ENCODE data around the gene PLXDC2. TPM values are rescaled to one million over a fixed set of nuclear protein-coding genes. Genes with fewer than 3 reads are reported as not detected.

Gene PLXDC2
- total RNA-seq, 1 experiment from 2014 or later: 0.21 TPM

GRCh38 chr10:20084451-20084850, 268.2 kb downstream of the PLXDC2 start:
- H3K27me3 ChIP-seq (ENCODE audit: control insufficient read depth, insufficient read depth, low read length): no peaks in the 10 kb centered on the region
- intact Hi-C loops (cut with micrococcal nuclease; ENCODE audit: unreplicated experiment): no loop called here
- POLR2A ChIA-PET: no interaction called here
- BruUV-seq (replicated peaks): no TSS peak
- CTCF ChIA-PET: no interaction called here
- H3K9me3 ChIP-seq (ENCODE audit: control insufficient read depth, insufficient read depth, low read depth, low read length): no peaks in the 10 kb centered on the region
- DNase-seq (ENCODE audit: low read depth, low spot score) (no peak), ATAC-seq (no peak)
- no peaks in the 10 kb centered on the region for H3K36me3 ChIP-seq (ENCODE audit: control insufficient read depth, insufficient read depth, low read length)
- no peak overlapping the region for H3K27ac ChIP-seq (ENCODE audit: low read length)
- TF ChIP-seq, protein P1, sequence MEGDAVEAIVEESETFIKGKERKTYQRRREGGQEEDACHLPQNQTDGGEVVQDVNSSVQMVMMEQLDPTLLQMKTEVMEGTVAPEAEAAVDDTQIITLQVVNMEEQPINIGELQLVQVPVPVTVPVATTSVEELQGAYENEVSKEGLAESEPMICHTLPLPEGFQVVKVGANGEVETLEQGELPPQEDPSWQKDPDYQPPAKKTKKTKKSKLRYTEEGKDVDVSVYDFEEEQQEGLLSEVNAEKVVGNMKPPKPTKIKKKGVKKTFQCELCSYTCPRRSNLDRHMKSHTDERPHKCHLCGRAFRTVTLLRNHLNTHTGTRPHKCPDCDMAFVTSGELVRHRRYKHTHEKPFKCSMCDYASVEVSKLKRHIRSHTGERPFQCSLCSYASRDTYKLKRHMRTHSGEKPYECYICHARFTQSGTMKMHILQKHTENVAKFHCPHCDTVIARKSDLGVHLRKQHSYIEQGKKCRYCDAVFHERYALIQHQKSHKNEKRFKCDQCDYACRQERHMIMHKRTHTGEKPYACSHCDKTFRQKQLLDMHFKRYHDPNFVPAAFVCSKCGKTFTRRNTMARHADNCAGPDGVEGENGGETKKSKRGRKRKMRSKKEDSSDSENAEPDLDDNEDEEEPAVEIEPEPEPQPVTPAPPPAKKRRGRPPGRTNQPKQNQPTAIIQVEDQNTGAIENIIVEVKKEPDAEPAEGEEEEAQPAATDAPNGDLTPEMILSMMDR (IDR thresholded peaks at IDR 0.05): no peak
- no peak for TF ChIP-seq TCF7L2 (IDR thresholded peaks at IDR 0.05; ENCODE audit: low read depth, low read length)
- TF ChIP-seq, protein P2, sequence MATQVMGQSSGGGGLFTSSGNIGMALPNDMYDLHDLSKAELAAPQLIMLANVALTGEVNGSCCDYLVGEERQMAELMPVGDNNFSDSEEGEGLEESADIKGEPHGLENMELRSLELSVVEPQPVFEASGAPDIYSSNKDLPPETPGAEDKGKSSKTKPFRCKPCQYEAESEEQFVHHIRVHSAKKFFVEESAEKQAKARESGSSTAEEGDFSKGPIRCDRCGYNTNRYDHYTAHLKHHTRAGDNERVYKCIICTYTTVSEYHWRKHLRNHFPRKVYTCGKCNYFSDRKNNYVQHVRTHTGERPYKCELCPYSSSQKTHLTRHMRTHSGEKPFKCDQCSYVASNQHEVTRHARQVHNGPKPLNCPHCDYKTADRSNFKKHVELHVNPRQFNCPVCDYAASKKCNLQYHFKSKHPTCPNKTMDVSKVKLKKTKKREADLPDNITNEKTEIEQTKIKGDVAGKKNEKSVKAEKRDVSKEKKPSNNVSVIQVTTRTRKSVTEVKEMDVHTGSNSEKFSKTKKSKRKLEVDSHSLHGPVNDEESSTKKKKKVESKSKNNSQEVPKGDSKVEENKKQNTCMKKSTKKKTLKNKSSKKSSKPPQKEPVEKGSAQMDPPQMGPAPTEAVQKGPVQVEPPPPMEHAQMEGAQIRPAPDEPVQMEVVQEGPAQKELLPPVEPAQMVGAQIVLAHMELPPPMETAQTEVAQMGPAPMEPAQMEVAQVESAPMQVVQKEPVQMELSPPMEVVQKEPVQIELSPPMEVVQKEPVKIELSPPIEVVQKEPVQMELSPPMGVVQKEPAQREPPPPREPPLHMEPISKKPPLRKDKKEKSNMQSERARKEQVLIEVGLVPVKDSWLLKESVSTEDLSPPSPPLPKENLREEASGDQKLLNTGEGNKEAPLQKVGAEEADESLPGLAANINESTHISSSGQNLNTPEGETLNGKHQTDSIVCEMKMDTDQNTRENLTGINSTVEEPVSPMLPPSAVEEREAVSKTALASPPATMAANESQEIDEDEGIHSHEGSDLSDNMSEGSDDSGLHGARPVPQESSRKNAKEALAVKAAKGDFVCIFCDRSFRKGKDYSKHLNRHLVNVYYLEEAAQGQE (IDR thresholded peaks at IDR 0.05; ENCODE audit: insufficient read depth in 1 of 2, low read depth in 2 of 2, low read length in 1 of 2): no peak
- TF ChIP-seq SIN3A (IDR thresholded peaks at IDR 0.05; ENCODE audit: borderline replicate concordance, insufficient read depth, low read depth, low read length): no peak
- TF ChIP-seq POLR2AphosphoS5 (IDR thresholded peaks at IDR 0.05; ENCODE audit: low read depth, low read length): no peak
- in situ Hi-C loops (cut with HindIII; ENCODE audit: low pct_unique_long_range_greater_than_20kb, low sequenced_read_pairs): no loop called here
- no peaks in the 10 kb centered on the region for H3K4me1 ChIP-seq (ENCODE audit: control insufficient read depth, insufficient read depth, low read length)
- H3K4me3 ChIP-seq (ENCODE audit: low read depth in 2 of 2, low read length in 2 of 2): no peak overlapping the region

DNA sequence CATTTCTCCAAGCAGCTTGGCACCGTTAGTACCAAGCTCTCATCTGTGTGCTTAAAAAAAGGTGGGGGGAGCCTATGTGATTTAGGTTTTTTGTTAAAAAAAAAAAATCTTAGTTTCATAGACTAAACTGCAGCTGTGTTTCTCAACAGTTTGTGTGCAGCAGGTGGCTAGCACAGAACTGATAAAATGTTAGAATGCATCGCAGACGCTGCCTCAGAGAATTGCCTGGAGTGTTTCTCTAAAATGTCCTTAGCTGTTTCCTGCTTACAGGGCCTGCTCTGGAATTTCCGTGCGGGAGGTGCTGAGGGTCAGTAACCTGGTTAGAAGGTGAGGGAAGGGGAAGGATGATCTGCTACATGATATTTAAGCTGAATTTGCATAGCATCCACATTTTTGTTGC, 268.9 kb downstream of the PLXDC2 start:
- ChIA-PET POLR2A (no interaction called here), CTCF (no interaction called here)
- no peak for TF ChIP-seq SIN3A (IDR thresholded peaks at IDR 0.05; ENCODE audit: borderline replicate concordance, insufficient read depth, low read depth, low read length)
- TF ChIP-seq, protein P1 (IDR thresholded peaks at IDR 0.05): no peak
- TF ChIP-seq, protein P2 (IDR thresholded peaks at IDR 0.05; ENCODE audit: insufficient read depth in 1 of 2, low read depth in 2 of 2, low read length in 1 of 2): no peak
- TF ChIP-seq TCF7L2 (IDR thresholded peaks at IDR 0.05; ENCODE audit: low read depth, low read length): no peak
- no peak for TF ChIP-seq POLR2AphosphoS5 (IDR thresholded peaks at IDR 0.05; ENCODE audit: low read depth, low read length)
- H3K36me3 ChIP-seq (ENCODE audit: control insufficient read depth, insufficient read depth, low read length): no peaks in the 10 kb centered on the region
- no peak overlapping the region for H3K27ac ChIP-seq (ENCODE audit: low read length)
- no TSS peak for BruUV-seq (replicated peaks)
- ATAC-seq: no peak
- H3K9me3 ChIP-seq (ENCODE audit: control insufficient read depth, insufficient read depth, low read depth, low read length): no peaks in the 10 kb centered on the region
- no peak overlapping the region for H3K4me3 ChIP-seq (ENCODE audit: low read depth in 2 of 2, low read length in 2 of 2)
- H3K27me3 ChIP-seq (ENCODE audit: control insufficient read depth, insufficient read depth, low read length): no peaks in the 10 kb centered on the region
- DNase-seq (ENCODE audit: low read depth, low spot score): no peak
- H3K4me1 ChIP-seq (ENCODE audit: control insufficient read depth, insufficient read depth, low read length): no peaks in the 10 kb centered on the region
- intact Hi-C loops (cut with micrococcal nuclease; ENCODE audit: unreplicated experiment): no loop called here
- in situ Hi-C loops (cut with HindIII; ENCODE audit: low pct_unique_long_range_greater_than_20kb, low sequenced_read_pairs): no loop called here

Data from Panc1 (cell line).